22Rv1 (cell line): ENCODE measurements around the gene EMILIN1.

Experiments
- ZFX ChIP-seq: fragments of 450-650 bp; IDR thresholded peaks from 2 replicates; pipeline ENCODE4 v1.6.1; 2017; ENCODE audit warnings: antibody characterized with exemption, borderline replicate concordance
- TF ChIP-seq, protein P1 (sequence below): fragments of 450-650 bp; IDR thresholded peaks from 2 replicates; pipeline ENCODE4 v1.5.1; 2017; ENCODE audit warnings: mild to moderate bottlenecking

DNA sequence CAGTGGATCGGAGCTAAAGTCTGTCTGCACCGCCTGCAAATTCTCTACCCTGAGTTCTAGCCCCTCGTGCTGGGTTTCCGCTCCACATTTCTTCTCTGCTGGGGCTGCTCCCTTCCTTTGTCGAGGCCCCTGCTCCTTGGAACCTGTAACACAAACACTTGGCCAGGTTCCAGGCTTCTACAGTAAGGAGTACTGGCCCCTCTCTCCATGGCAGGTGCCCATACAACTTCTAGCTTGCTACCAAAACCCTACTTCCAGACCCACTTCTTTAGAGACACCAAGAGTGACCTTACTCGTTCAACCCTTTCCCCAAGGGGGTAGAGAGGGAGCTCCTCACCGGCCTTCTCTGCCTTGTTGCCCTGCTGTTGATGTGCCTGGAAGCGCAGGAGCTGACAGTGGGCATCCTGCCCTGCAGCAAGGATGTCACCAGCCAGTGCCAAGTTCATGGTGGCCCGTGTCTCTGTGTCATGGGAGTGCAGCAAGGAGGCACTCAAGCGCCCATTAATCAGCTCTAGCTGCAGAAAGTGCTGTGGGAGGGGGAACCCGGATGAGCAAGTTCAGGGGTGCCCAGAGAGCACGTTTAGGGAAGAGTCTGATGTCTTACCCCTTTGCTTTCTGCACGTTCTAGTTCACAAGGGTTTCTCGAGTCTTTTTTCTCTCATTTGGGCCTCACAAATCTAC lies 54.9 kb downstream of the EMILIN1 start:
- TF ChIP-seq, protein P1, sequence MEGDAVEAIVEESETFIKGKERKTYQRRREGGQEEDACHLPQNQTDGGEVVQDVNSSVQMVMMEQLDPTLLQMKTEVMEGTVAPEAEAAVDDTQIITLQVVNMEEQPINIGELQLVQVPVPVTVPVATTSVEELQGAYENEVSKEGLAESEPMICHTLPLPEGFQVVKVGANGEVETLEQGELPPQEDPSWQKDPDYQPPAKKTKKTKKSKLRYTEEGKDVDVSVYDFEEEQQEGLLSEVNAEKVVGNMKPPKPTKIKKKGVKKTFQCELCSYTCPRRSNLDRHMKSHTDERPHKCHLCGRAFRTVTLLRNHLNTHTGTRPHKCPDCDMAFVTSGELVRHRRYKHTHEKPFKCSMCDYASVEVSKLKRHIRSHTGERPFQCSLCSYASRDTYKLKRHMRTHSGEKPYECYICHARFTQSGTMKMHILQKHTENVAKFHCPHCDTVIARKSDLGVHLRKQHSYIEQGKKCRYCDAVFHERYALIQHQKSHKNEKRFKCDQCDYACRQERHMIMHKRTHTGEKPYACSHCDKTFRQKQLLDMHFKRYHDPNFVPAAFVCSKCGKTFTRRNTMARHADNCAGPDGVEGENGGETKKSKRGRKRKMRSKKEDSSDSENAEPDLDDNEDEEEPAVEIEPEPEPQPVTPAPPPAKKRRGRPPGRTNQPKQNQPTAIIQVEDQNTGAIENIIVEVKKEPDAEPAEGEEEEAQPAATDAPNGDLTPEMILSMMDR, result no peak
- no peak for TF ChIP-seq ZFX
